Measurements from ENCODE around the gene FMN1. TPM values are rescaled to one million over a fixed set of nuclear protein-coding genes. Genes with fewer than 3 reads are reported as not detected.

Gene FMN1
- total and polyA plus RNA-seq, 7 donors, result 0.21 to 20.0 (median 2.5) TPM

DNA sequence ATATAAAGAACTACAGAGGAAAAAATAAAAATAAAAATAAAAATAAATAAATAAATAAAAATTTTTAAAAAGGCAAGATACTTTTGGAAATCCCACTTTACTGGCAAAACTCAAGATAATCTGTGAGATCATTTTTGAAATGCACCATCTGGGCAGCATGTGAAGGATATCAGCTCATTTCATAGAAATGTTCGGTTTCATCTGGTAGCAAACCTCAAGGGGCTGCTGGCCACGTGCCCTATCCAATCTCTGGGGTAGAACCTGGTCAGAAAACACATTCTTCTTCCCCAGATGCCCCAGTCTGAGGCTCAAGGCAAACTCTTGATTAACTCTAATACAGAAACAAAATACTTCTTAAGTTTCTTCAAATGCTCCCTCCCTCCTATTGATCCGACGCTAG is 166.0 kb downstream of the FMN1 start:
- ATAC-seq (no peak), DNase-seq (no peak)
- Histone ChIP-seq H3K4me1 (peaks cover 6% of the 10 kb centered on the region), H3K27ac (no peak overlapping the region), H3K4me3 (no peak overlapping the region), H3K36me3 (ENCODE audit: insufficient read depth in 1 of 2, low read depth in 1 of 2) (no peaks in the 10 kb centered on the region), H3K27me3 (ENCODE audit: insufficient read depth in 3 of 3, low read length in 2 of 3) (no peaks in the 10 kb centered on the region), H3K9me3 (no peaks in the 10 kb centered on the region)
- TF ChIP-seq, protein P1, sequence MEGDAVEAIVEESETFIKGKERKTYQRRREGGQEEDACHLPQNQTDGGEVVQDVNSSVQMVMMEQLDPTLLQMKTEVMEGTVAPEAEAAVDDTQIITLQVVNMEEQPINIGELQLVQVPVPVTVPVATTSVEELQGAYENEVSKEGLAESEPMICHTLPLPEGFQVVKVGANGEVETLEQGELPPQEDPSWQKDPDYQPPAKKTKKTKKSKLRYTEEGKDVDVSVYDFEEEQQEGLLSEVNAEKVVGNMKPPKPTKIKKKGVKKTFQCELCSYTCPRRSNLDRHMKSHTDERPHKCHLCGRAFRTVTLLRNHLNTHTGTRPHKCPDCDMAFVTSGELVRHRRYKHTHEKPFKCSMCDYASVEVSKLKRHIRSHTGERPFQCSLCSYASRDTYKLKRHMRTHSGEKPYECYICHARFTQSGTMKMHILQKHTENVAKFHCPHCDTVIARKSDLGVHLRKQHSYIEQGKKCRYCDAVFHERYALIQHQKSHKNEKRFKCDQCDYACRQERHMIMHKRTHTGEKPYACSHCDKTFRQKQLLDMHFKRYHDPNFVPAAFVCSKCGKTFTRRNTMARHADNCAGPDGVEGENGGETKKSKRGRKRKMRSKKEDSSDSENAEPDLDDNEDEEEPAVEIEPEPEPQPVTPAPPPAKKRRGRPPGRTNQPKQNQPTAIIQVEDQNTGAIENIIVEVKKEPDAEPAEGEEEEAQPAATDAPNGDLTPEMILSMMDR (IDR thresholded peaks at IDR 0.05), result no peak
- intact Hi-C loops (cut with DNase I), result loop anchor here in 1 of 2 donors (10.0 kb wide), 1 partner anchor 56 kb away; no protein-coding TSS in a partner anchor
- 53 to 77% (median 62%) methylated on average over 4 of the region's 4 CpGs for WGBS, 3 donors

DNA sequence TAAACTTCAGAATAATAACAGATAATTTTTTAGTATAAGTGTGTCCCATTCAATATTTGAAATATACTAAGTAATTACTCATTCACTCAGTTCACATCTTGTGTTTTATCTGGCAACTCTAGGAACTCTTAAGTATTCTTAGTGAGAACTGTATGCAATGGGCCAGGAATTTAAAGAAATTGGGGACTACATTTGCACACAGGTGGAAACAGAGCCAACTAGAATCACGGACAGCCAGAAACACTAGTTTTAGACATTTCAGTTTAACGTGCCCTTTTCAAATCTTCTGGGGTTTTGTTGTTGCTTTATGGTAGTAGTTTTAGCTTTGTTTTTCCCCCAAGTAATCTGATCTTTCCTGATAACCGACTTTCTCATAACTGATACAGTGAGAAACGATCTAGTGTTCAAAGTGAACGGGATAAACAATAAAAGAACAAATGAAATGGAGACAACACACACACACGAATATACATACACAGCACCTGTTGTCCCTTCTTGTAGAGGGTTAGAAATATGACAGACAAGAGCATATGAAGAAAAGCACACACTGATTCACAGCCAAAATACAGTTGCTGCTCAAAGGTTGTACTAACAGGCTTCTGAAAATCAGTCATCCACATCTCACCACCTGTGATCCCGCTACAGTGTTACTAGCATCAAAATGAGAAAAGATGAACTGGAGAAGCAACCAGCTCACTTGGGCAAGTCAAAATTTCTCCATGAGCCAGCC is 167.0 kb downstream of the FMN1 start:
- no peak for DNase-seq
- Histone ChIP-seq H3K9me3 (no peaks in the 10 kb centered on the region), H3K27me3 (ENCODE audit: insufficient read depth in 3 of 3, low read length in 2 of 3) (no peaks in the 10 kb centered on the region), H3K36me3 (ENCODE audit: insufficient read depth in 1 of 2, low read depth in 1 of 2) (no peaks in the 10 kb centered on the region), H3K4me3 (no peak overlapping the region), H3K27ac (no peak overlapping the region), H3K4me1 (peaks cover 9% of the 10 kb centered on the region)
- TF ChIP-seq, protein P1 (IDR thresholded peaks at IDR 0.05), result no peak
- WGBS, 3 donors, result 31 to 44% (median 34%) methylated on average over 7 of the region's 7 CpGs
- peak in 1 of 4 donors; percentile 22 for ATAC-seq
- intact Hi-C loops (cut with DNase I), result loop anchor here in 1 of 2 donors (10.0 kb wide), 1 partner anchor 57 kb away; no protein-coding TSS in a partner anchor

DNA sequence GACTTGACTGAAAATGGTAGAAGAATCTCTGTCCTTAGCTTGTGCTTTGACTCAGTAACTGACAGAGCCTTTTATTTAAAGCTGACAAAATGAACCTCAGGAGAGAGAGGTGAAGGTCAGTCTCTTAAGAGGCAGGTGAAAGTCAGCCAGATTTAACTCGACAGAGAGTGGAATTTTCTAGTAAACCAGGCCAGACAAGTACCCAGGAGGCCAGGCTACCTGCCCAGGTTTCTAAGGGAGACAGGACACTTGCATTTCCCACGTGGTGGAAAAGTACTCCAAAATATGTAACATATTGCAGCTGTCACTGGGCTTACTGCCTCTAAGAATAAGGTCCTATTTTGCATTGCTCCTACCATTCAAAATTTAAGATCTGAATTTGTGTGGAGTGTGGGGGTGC is 167.9 kb downstream of the FMN1 start:
- H3K27me3 ChIP-seq (ENCODE audit: insufficient read depth in 3 of 3, low read length in 2 of 3), result no peaks in the 10 kb centered on the region
- no peak overlapping the region for H3K4me3 ChIP-seq
- TF ChIP-seq, protein P1 (IDR thresholded peaks at IDR 0.05), result no peak
- WGBS, 3 donors, result 8 to 16% (median 9%) methylated on average over 2 of the region's 2 CpGs
- ATAC-seq, result no peak
- H3K9me3 ChIP-seq, result no peaks in the 10 kb centered on the region
- intact Hi-C loops (cut with DNase I), result loop anchor here in 1 of 2 donors (10.0 kb wide), 1 partner anchor 58 kb away; no protein-coding TSS in a partner anchor
- DNase-seq, result no peak
- no peak overlapping the region for H3K27ac ChIP-seq
- H3K4me1 ChIP-seq, result peaks cover 15% of the 10 kb centered on the region
- H3K36me3 ChIP-seq (ENCODE audit: insufficient read depth in 1 of 2, low read depth in 1 of 2), result no peaks in the 10 kb centered on the region

DNA sequence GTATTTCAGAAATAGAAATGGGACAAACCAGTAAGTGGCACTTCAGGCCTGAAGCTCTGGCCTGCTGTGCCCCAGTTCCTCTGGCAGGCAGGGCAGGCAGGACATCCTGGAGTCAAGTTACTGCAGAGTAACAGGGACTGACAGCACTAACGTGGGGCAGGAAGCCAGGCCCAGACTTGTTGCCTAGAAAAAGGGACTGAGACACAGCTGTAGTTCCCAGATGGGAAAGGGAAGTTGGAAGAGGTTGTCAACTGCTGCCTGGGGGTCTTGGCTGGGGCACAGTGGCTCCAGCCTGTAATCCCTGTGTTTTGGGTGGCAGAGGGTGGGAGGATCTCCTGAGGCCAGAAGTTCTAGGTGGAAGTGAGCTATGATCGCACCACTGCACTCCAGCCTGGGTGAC is 171.9 kb downstream of the FMN1 start:
- intact Hi-C loops (cut with DNase I), result loop anchor here (2.0 to 10.0 kb wide), 4 partner anchors 46 to 110 kb away; no protein-coding TSS in a partner anchor
- WGBS, 3 donors, result 14 to 34% (median 19%) methylated on average over 2 of the region's 2 CpGs
- H3K27me3 ChIP-seq (ENCODE audit: insufficient read depth in 3 of 3, low read length in 2 of 3), result no peaks in the 10 kb centered on the region
- H3K27ac ChIP-seq, result peak overlapping the region; percentile 81
- H3K4me1 ChIP-seq, result peaks cover 10% of the 10 kb centered on the region
- TF ChIP-seq, protein P1 (IDR thresholded peaks at IDR 0.05), result no peak
- peak; percentile 82 to 90 for DNase-seq
- H3K9me3 ChIP-seq, result no peaks in the 10 kb centered on the region
- H3K36me3 ChIP-seq (ENCODE audit: insufficient read depth in 1 of 2, low read depth in 1 of 2), result no peaks in the 10 kb centered on the region
- ATAC-seq, result peak; percentile 96 to 100 (median 98)
- H3K4me3 ChIP-seq, result no peak overlapping the region

All from psoas muscle (tissue), 8 donors.